Neural cell (in vitro differentiated cells): ENCODE data around the gene PFKFB4. TPM values are rescaled to one million over a fixed set of nuclear protein-coding genes. Genes with fewer than 3 reads are reported as not detected.

Experiments
- H2AFZ ChIP-seq: fragments of 200-600, 300-800 bp; sonication (generic), shearing (Covaris generic); 2 replicates; pipeline ENCODE4 v1.6.0; 2014; ENCODE audit warnings: low read depth, mild to moderate bottlenecking, antibody characterized with exemption, low read length, moderate library complexity
- H3F3A ChIP-seq: fragments of 200-600 bp; shearing (Covaris generic); 2 replicates; pipeline ENCODE4 v1.6.1; 2016; ENCODE audit warnings: mild to moderate bottlenecking, moderate library complexity, mixed read lengths, antibody characterized with exemption, low read length; ENCODE audit not compliant: insufficient read depth, poor library complexity, severe bottlenecking
- H3K27ac ChIP-seq: fragments of 200-600, 300-800 bp; sonication (generic), shearing (Covaris generic); 2 replicates; pipeline ENCODE4 v1.5.1; 2014; ENCODE audit warnings: mild to moderate bottlenecking, low read length, moderate library complexity
- H3K27me3 ChIP-seq: fragments of 300-800, 200-600 bp; sonication (generic), shearing (Covaris generic); 2 replicates; pipeline ENCODE4 v1.6.0; 2014; ENCODE audit warnings: mild to moderate bottlenecking, low read depth, low read length, moderate library complexity; ENCODE audit not compliant: insufficient read depth
- H3K36me3 ChIP-seq: fragments of 300-800, 200-600 bp; sonication (generic), shearing (Covaris generic); 2 replicates; pipeline ENCODE4 v1.5.1; 2014; ENCODE audit warnings: mild to moderate bottlenecking, antibody characterized with exemption, low read length, moderate library complexity; ENCODE audit not compliant: insufficient read depth
- H3K4me2 ChIP-seq: fragments of 300-800, 200-600 bp; sonication (generic), shearing (Covaris generic); 2 replicates; pipeline ENCODE4 v1.6.0; 2014; ENCODE audit warnings: mild to moderate bottlenecking, low read length
- H3K4me3 ChIP-seq: fragments of 300-800, 200-600 bp; sonication (generic), shearing (Covaris generic); 2 replicates; pipeline ENCODE4 v1.5.1; 2014; ENCODE audit warnings: mild to moderate bottlenecking, low read length, moderate library complexity
- H3K79me2 ChIP-seq: fragments of 200-600 bp; shearing (Covaris generic); replicated peaks from 2 replicates; pipeline ENCODE4 v1.6.0; 2014; ENCODE audit warnings: mild to moderate bottlenecking, low read length, moderate library complexity; ENCODE audit not compliant: insufficient read depth
- H3K9ac ChIP-seq: fragments of 300-800, 200-600 bp; sonication (generic), shearing (Covaris generic); 2 replicates; pipeline ENCODE4 v1.6.1; 2016; ENCODE audit warnings: mild to moderate bottlenecking, low read length, mixed read lengths
- H3K9me2 ChIP-seq: fragments of 200-600 bp; shearing (Covaris generic); 2 replicates; pipeline ENCODE4 v1.6.1; 2016; ENCODE audit warnings: mild to moderate bottlenecking, low read length, mixed read lengths; ENCODE audit not compliant: insufficient read depth
- H3K9me3 ChIP-seq: fragments of 200-600, 300-800 bp; sonication (generic), shearing (Covaris generic); 2 replicates; pipeline ENCODE4 v1.6.1; 2016; ENCODE audit warnings: mild to moderate bottlenecking, mixed run types, low read length, moderate library complexity, mixed read lengths
- H4K20me1 ChIP-seq: fragments of 200-600 bp; shearing (Covaris generic); 2 replicates; pipeline ENCODE4 v1.6.1; 2016; ENCODE audit warnings: mild to moderate bottlenecking, mixed run types; ENCODE audit not compliant: insufficient read depth
- EP300 ChIP-seq: fragments of 450-650 bp; conservative IDR thresholded peaks from 2 replicates; pipeline ENCODE4 v1.6.1; 2014; ENCODE audit warnings: antibody characterized with exemption, mild to moderate bottlenecking, moderate library complexity; ENCODE audit not compliant: poor library complexity, severe bottlenecking
- EZH2 ChIP-seq: fragments of 200-600, 300-800 bp; shearing (Covaris generic), sonication (generic); IDR thresholded peaks from 2 replicates; pipeline ENCODE4 v1.6.1; 2014; ENCODE audit warnings: antibody characterized with exemption, low read length, borderline replicate concordance, mild to moderate bottlenecking; ENCODE audit not compliant: insufficient read depth, poor library complexity, severe bottlenecking
- MXI1 ChIP-seq: fragments of 450-650 bp; conservative IDR thresholded peaks from 2 replicates; pipeline ENCODE4 v1.6.1; 2014; ENCODE audit warnings: antibody characterized with exemption, mild to moderate bottlenecking; ENCODE audit not compliant: poor library complexity, severe bottlenecking
- POLR2AphosphoS5 ChIP-seq: IDR thresholded peaks from 2 replicates; pipeline ENCODE4 v1.6.1; 2012
- RAD21 ChIP-seq: fragments of 450-650 bp; conservative IDR thresholded peaks from 2 replicates; pipeline ENCODE4 v1.6.1; 2014; ENCODE audit warnings: antibody characterized with exemption, mild to moderate bottlenecking, moderate library complexity
- SMC3 ChIP-seq: fragments of 450-650 bp; conservative IDR thresholded peaks from 2 replicates; pipeline ENCODE4 v1.6.1; 2014; ENCODE audit warnings: antibody characterized with exemption, mild to moderate bottlenecking, moderate library complexity; ENCODE audit not compliant: poor library complexity
- TAF1 ChIP-seq: IDR thresholded peaks from 2 replicates; pipeline ENCODE4 v1.6.1; 2012; ENCODE audit warnings: low read depth
- polyA plus RNA-seq: library from polyadenylated mRNA; depleted of rRNA; stranded (reverse); fragments of >200 nt; gene quantifications from 2 replicates; pipeline ENCODE4 v1.2.3, GENCODE V29; 2014
- TF ChIP-seq, protein P1 (sequence below): IDR thresholded peaks from 2 replicates; pipeline ENCODE4 v1.6.1; 2012; ENCODE audit warnings: borderline replicate concordance
- TF ChIP-seq, protein P2 (sequence below): fragments of 450-650 bp; IDR thresholded peaks from 2 replicates; pipeline ENCODE4 v1.5.1; 2014; ENCODE audit warnings: antibody characterized with exemption, mild to moderate bottlenecking, moderate library complexity; ENCODE audit not compliant: poor library complexity, severe bottlenecking

PFKFB4 gene
- polyA plus RNA-seq, 1 donor from 2014 or later, result 29.4 TPM

GRCh38 chr3:48581621-48582481, 25.2 kb upstream of the PFKFB4 start:
- H3K4me2 ChIP-seq, result no peak overlapping the region
- no peak overlapping the region for H3K27ac ChIP-seq
- no peaks in the 10 kb centered on the region for H3K27me3 ChIP-seq
- H2AFZ ChIP-seq, result no peak overlapping the region
- no peak overlapping the region for H3K4me3 ChIP-seq
- no peaks in the 10 kb centered on the region for H3K9me3 ChIP-seq
- H4K20me1 ChIP-seq, result no peaks in the 10 kb centered on the region
- H3K9ac ChIP-seq, result no peak overlapping the region
- H3K9me2 ChIP-seq, result no peaks in the 10 kb centered on the region
- no peaks in the 10 kb centered on the region for H3K79me2 ChIP-seq
- no peaks in the 10 kb centered on the region for H3F3A ChIP-seq
- no peaks in the 10 kb centered on the region for H3K36me3 ChIP-seq
- TF ChIP-seq, protein P1, sequence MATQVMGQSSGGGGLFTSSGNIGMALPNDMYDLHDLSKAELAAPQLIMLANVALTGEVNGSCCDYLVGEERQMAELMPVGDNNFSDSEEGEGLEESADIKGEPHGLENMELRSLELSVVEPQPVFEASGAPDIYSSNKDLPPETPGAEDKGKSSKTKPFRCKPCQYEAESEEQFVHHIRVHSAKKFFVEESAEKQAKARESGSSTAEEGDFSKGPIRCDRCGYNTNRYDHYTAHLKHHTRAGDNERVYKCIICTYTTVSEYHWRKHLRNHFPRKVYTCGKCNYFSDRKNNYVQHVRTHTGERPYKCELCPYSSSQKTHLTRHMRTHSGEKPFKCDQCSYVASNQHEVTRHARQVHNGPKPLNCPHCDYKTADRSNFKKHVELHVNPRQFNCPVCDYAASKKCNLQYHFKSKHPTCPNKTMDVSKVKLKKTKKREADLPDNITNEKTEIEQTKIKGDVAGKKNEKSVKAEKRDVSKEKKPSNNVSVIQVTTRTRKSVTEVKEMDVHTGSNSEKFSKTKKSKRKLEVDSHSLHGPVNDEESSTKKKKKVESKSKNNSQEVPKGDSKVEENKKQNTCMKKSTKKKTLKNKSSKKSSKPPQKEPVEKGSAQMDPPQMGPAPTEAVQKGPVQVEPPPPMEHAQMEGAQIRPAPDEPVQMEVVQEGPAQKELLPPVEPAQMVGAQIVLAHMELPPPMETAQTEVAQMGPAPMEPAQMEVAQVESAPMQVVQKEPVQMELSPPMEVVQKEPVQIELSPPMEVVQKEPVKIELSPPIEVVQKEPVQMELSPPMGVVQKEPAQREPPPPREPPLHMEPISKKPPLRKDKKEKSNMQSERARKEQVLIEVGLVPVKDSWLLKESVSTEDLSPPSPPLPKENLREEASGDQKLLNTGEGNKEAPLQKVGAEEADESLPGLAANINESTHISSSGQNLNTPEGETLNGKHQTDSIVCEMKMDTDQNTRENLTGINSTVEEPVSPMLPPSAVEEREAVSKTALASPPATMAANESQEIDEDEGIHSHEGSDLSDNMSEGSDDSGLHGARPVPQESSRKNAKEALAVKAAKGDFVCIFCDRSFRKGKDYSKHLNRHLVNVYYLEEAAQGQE, result no peak
- no peak for TF ChIP-seq SMC3
- TF ChIP-seq TAF1, result no peak

DNA sequence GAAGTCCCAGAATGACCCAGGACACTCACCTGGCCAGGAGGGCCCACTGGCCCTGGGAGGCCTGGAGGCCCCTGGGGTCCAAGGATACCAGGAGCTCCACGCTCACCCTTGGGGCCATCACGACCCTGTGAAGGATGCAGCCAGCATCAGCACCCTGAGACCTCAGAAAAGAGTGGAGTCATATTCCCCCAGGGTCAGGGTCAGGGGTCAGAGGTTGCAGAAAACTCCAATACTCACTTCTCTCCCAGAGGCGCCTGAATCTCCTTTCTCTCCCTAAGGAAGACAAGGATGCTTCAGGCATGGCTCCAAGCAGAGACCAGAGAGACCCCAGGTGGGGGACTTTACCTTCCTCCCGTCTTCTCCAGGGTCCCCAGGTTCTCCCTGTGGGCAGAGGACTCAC, 20.0 kb upstream of the PFKFB4 start:
- TF ChIP-seq MXI1 (no peak), EZH2 (no peak), EP300 (no peak), POLR2AphosphoS5 (no peak), SMC3 (no peak), TAF1 (no peak), RAD21 (no peak)
- TF ChIP-seq, protein P2, sequence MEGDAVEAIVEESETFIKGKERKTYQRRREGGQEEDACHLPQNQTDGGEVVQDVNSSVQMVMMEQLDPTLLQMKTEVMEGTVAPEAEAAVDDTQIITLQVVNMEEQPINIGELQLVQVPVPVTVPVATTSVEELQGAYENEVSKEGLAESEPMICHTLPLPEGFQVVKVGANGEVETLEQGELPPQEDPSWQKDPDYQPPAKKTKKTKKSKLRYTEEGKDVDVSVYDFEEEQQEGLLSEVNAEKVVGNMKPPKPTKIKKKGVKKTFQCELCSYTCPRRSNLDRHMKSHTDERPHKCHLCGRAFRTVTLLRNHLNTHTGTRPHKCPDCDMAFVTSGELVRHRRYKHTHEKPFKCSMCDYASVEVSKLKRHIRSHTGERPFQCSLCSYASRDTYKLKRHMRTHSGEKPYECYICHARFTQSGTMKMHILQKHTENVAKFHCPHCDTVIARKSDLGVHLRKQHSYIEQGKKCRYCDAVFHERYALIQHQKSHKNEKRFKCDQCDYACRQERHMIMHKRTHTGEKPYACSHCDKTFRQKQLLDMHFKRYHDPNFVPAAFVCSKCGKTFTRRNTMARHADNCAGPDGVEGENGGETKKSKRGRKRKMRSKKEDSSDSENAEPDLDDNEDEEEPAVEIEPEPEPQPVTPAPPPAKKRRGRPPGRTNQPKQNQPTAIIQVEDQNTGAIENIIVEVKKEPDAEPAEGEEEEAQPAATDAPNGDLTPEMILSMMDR, result no peak
- TF ChIP-seq, protein P1, result no peak
- Histone ChIP-seq H3K79me2 (no peaks in the 10 kb centered on the region), H3K4me3 (no peak overlapping the region), H3K36me3 (no peaks in the 10 kb centered on the region), H3K4me2 (no peak overlapping the region), H3F3A (no peaks in the 10 kb centered on the region), H4K20me1 (no peaks in the 10 kb centered on the region), H3K27me3 (no peaks in the 10 kb centered on the region), H2AFZ (no peak overlapping the region), H3K9me2 (no peaks in the 10 kb centered on the region), H3K9ac (no peak overlapping the region), H3K9me3 (no peaks in the 10 kb centered on the region), H3K27ac (no peak overlapping the region)
